Placental epithelial cell (primary cell): ENCODE results near the gene ALK. TPM values are rescaled to one million over a fixed set of nuclear protein-coding genes. Genes with fewer than 3 reads are reported as not detected.

Source experiments
- small RNA-seq: library from RNA; depleted of rRNA; stranded (forward); fragments of <200 nt; gene quantifications from one replicate; pipeline ENCODE3, GENCODE V24; 2012
- total RNA-seq: library from RNA; depleted of rRNA; stranded (reverse); fragments of >200 nt; gene quantifications from 2 replicates; pipeline ENCODE4 v1.2.3, GENCODE V29; 2012

The ALK gene
- total RNA-seq = under 0.01 TPM in 2 replicates

GRCh38 chr2:29921560-29921915, at the start of gene ALK:
Gene ALK, minus strand, starts transcription at chr2:29921586. Its CDS starts 927 bp downstream, at chr2:29920659.

Small RNAs within 50 kb of the gene (small RNA-seq; reads per million reads assigned to genes)
- gene RN7SL516P = not detected

Other genes with a start within 250 kb of the ALK start
- 109 and 123 TPM in 2 replicates for gene YPEL5, start 225.4 kb upstream of the ALK start, total RNA-seq